ENCODE measurements around the gene KRT13.

Gene KRT13

GRCh38 chr17:41467561-41467960, 37.9 kb downstream of the KRT13 start:
- no peak for DNase-seq (ENCODE audit: low read depth in 2 of 2)

DNA sequence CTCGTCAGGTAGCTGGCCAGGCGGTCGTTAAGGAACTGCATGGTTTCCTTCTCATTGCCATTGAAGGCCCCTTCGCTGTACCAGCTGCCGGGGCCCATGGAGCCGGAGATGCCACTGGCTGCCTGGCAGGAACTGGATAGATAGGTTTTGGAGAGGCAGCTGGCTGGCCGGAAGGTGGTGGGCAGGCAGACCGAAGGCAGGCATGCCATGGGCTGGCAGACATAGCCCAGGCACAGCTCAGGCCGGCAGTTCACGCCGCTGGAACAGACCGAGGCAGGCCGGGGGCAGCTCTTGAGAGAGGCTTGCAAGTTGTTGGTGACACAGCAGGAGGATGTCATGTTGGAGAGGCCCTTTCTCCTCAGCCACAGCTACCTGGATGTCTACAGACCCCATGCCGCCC, 38.4 kb downstream of the KRT13 start, which contains the start of gene KRT32:
TSS of gene KRT32 (minus strand) at position 399 of the 400 bp plus-strand sequence. CDS start at position 338, 61 bp downstream.
- no peak for DNase-seq (ENCODE audit: low read depth in 2 of 2)

GRCh38 chr17:41464682-41465081, 40.7 kb downstream of the KRT13 start:
- DNase-seq (ENCODE audit: low read depth in 2 of 2): no peak

- DNase-seq (ENCODE audit: low read depth in 2 of 2): no peak
Measured at GRCh38 chr17:41464173-41464572, 41.2 kb downstream of the KRT13 start.

DNA sequence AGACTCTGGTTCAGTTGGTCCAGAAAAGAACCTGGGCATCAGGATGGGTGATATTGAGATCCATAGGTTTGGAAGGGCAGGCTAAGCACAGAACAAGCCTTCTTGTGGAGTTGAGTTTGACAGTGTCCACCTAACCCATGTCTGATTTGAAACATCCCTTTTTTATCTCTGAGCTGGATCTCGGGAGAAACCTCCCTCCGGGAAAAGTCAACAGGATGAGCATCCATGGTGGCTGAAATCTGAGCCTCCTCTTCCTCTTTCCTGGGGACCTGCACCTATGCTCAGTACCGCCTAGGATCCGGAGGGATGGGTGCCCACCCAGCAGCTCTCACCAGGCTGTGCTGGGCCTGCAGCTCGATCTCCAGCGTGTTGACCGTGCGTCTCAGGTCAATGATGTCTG, 41.7 kb downstream of the KRT13 start:
- no peak for DNase-seq (ENCODE audit: low read depth in 2 of 2)

- no peak for DNase-seq (ENCODE audit: low read depth in 2 of 2)
Measured at GRCh38 chr17:41462705-41463104, 42.7 kb downstream of the KRT13 start.

DNA sequence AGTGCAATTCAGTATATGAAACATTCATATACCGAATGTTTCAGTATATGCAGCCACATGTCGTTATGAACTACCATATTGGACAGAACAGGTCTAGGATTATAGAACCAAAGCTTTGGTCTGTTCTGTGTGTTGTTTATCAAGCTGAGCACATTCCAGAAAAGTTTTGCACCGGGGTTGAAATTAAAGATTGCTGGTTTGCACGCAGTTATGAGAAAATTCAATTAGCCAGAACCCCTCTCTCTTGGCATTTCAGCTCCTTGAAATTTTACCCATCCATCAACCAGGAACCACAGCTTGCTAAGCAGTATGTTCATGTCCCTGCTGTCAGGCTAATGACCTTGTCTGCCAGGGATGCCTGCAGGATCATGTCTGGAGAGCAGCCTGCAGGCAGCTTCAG, 47.7 kb downstream of the KRT13 start:
- DNase-seq (ENCODE audit: low read depth in 2 of 2): no peak

GRCh38 chr17:41456204-41456603, 49.2 kb downstream of the KRT13 start:
- no peak for DNase-seq (ENCODE audit: low read depth in 2 of 2)

DNA sequence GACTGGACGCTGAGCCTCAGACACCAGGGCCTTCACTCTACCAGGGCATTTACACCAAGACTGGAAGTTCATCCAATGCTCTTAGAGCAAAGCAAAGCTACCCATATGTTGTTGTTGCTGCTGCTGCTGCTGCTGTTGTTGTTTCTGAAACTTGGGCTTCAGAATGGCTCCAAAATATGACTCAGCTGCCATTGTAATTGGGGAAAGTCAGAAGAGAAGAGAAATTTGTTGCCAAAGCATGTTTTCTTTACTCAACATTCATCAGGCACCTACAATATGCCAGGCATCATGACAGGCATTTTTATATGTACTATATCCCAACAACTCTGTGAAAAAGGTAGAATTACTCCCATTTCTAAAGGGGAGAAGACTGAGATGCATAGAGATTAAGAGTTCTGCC, 50.2 kb downstream of the KRT13 start:
- no peak for DNase-seq (ENCODE audit: low read depth in 2 of 2)

- no peak for DNase-seq (ENCODE audit: low read depth in 2 of 2)
Measured at GRCh38 chr17:41453066-41453465, 52.3 kb downstream of the KRT13 start.

- no peak for DNase-seq (ENCODE audit: low read depth in 2 of 2)
Measured at GRCh38 chr17:41452281-41452680, 53.1 kb downstream of the KRT13 start.

GRCh38 chr17:41451154-41451728, 54.2 kb downstream of the KRT13 start:
- DNase-seq (ENCODE audit: low read depth in 2 of 2): no peak

Measured in stimulated activated CD8-positive, alpha-beta memory T cell treated with anti-CD3 and anti-CD28 coated beads, Interleukin-15, amount 100 ng/mL, for 4 hours (primary cell).